BE2C (cell line): ENCODE results near the gene PNPO.

ENCODE experiments used
- DNase-seq: peaks from one replicate; pipeline ENCODE4 v3.0.0-alpha.2; 2020
- H3K27me3 ChIP-seq: fragments of 250-450 bp; sonication (Bioruptor Pico); 2 replicates; pipeline ENCODE4 v1.5.1; 2020; ENCODE audit warnings: mild to moderate bottlenecking
- H3K36me3 ChIP-seq: fragments of 250-450 bp; sonication (Bioruptor Pico); 2 replicates; pipeline ENCODE4 v1.5.1; 2020; ENCODE audit warnings: mild to moderate bottlenecking
- H3K4me1 ChIP-seq: fragments of 250-450 bp; sonication (Bioruptor Pico); 2 replicates; pipeline ENCODE4 v1.5.1; 2020
- H3K4me3 ChIP-seq: 2 replicates; pipeline ENCODE4 v1.5.1; 2011; ENCODE audit warnings: low read depth, low read length
- H3K9me3 ChIP-seq: fragments of 250-450 bp; sonication (Bioruptor Pico); 2 replicates; pipeline ENCODE4 v1.5.1; 2020
- CTCF ChIP-seq: IDR thresholded peaks from 2 replicates; pipeline ENCODE4 v1.5.1; 2012; ENCODE audit warnings: mild to moderate bottlenecking, low read depth, low read length

The PNPO gene

GRCh38 chr17:47956791-47957590 is 15.6 kb downstream of the PNPO start:
- Histone ChIP-seq H3K27me3 (no peaks in the 10 kb centered on the region), H3K4me3 (no peak overlapping the region), H3K4me1 (peaks cover 5% of the 10 kb centered on the region), H3K36me3 (no peaks in the 10 kb centered on the region), H3K9me3 (no peaks in the 10 kb centered on the region)
- no peak for DNase-seq
- TF ChIP-seq CTCF = no peak

- Histone ChIP-seq H3K36me3 (no peaks in the 10 kb centered on the region), H3K4me3 (no peak within 1 kb of the TSS), H3K27me3 (no peaks in the 10 kb centered on the region), H3K9me3 (no peaks in the 10 kb centered on the region), H3K4me1 (peaks cover 5% of the 10 kb centered on the region)
- no peak for DNase-seq
- TF ChIP-seq CTCF = no peak
Measured at GRCh38 chr17:47957591-47958490, 16.5 kb downstream of the PNPO start, which contains the start of gene PRR15L. Gene PRR15L, minus strand, starts transcription at chr17:47957883. Its CDS starts 4,649 bp downstream, at chr17:47953234.

GRCh38 chr17:47959825-47960655 is 18.7 kb downstream of the PNPO start:
- H3K27me3 ChIP-seq = no peaks in the 10 kb centered on the region
- no peaks in the 10 kb centered on the region for H3K36me3 ChIP-seq
- TF ChIP-seq CTCF = no peak
- H3K4me3 ChIP-seq = no peak overlapping the region
- no peak for DNase-seq
- no peaks in the 10 kb centered on the region for H3K9me3 ChIP-seq
- no peaks in the 10 kb centered on the region for H3K4me1 ChIP-seq

- DNase-seq = no peak
- no peaks in the 10 kb centered on the region for H3K9me3 ChIP-seq
- no peaks in the 10 kb centered on the region for H3K4me1 ChIP-seq
- no peaks in the 10 kb centered on the region for H3K36me3 ChIP-seq
- H3K27me3 ChIP-seq = no peaks in the 10 kb centered on the region
- H3K4me3 ChIP-seq = no peak overlapping the region
- no peak for TF ChIP-seq CTCF
Measured at GRCh38 chr17:47961406-47961805, 20.0 kb downstream of the PNPO start.

- no peak for DNase-seq
- Histone ChIP-seq H3K36me3 (no peaks in the 10 kb centered on the region), H3K4me1 (no peaks in the 10 kb centered on the region), H3K27me3 (no peaks in the 10 kb centered on the region), H3K9me3 (no peaks in the 10 kb centered on the region), H3K4me3 (no peak overlapping the region)
- TF ChIP-seq CTCF = no peak
Measured at GRCh38 chr17:47962901-47963300, 21.5 kb downstream of the PNPO start.
